Activated CD4-positive, alpha-beta T cell treated with anti-CD3 and anti-CD28 coated beads, Interleukin-2, amount 10 ng/mL, durations not matched to agents 7 days and 5 days (primary cell): ENCODE measurements around the gene TIPRL. TPM values are rescaled to one million over a fixed set of nuclear protein-coding genes. Genes with fewer than 3 reads are reported as not detected.
A peak's percentile ranks its signal among the peaks of the same experiment; 100 is the strongest.

ENCODE experiments used
- CTCF ChIA-PET: fragments of 350-600 bp; sonication (Branson Sonifier 250); formaldehyde crosslinking; loops from one replicate; lab custom pipeline; 2021; ENCODE audit warnings: antibody characterized with exemption; lab: Charles Lee
- POLR2A ChIA-PET: fragments of 350-600 bp; sonication (Branson Sonifier 250); formaldehyde crosslinking; loops from one replicate; lab custom pipeline; 2021; ENCODE audit warnings: antibody characterized with exemption; lab: Charles Lee
- DNase-seq: peaks from one replicate; pipeline ENCODE4 v3.0.0-alpha.2; 2020
- H3K27ac Mint-ChIP-seq: one replicate; pipeline ENCODE4 v1.8.0; 2021; ENCODE audit warnings: mild to moderate bottlenecking, moderate library complexity, mixed read lengths
- H3K27me3 Mint-ChIP-seq: one replicate; pipeline ENCODE4 v1.8.0; 2021; ENCODE audit warnings: mixed read lengths
- H3K36me3 Mint-ChIP-seq: one replicate; pipeline ENCODE4 v1.8.0; 2021; ENCODE audit warnings: low read depth, mixed read lengths
- H3K4me1 Mint-ChIP-seq: one replicate; pipeline ENCODE4 v1.8.0; 2021; ENCODE audit warnings: mixed read lengths
- H3K4me3 Mint-ChIP-seq: one replicate; pipeline ENCODE4 v1.8.0; 2021; ENCODE audit warnings: mild to moderate bottlenecking, moderate library complexity, mixed read lengths
- H3K9me3 Mint-ChIP-seq: one replicate; pipeline ENCODE4 v1.8.0; 2021; ENCODE audit warnings: mixed read lengths
- total RNA-seq, 2 experiments: library from RNA; stranded (reverse); gene quantifications; one replicate each; pipeline ENCODE4 v1.2.3, GENCODE V29; 2021

Gene TIPRL
- total RNA-seq, 2 experiments from 2014 or later = 44.4 to 50.3 TPM

DNA sequence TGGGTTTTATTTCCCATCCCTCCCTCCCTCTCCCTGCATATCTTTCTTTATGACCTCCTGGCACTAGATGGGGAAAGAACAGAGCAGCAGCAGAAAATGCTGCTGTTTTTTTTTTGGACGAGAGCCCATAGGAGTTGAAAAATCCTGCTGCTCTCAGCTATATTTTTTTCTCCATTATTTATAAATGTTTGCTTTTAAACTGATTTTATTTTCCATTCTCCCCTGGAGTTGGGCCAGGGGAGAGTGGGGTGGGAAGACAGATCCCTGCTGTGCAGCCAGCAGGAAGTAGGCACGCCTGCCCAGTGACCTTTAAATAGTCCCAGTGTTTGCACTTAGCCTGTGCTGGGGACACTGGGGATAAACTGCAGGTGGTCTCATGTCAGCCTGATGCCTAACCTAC is 64.4 kb downstream of the TIPRL start:
- H3K36me3 Mint-ChIP-seq = peaks cover 81% of the 10 kb centered on the region
- no peak for DNase-seq
- peaks cover 36% of the 10 kb centered on the region for H3K4me1 Mint-ChIP-seq
- H3K27me3 Mint-ChIP-seq = no peaks in the 10 kb centered on the region
- POLR2A ChIA-PET = no interaction called here
- CTCF ChIA-PET = interaction anchor here (1.7 to 3.3 kb wide), 2 partner anchors 8 to 13 kb away, joined by 3 to 13 read pairs; no protein-coding TSS in a partner anchor
- H3K4me3 Mint-ChIP-seq = no peak overlapping the region
- H3K9me3 Mint-ChIP-seq = no peaks in the 10 kb centered on the region
- H3K27ac Mint-ChIP-seq = peak overlapping the region; percentile 16

DNA sequence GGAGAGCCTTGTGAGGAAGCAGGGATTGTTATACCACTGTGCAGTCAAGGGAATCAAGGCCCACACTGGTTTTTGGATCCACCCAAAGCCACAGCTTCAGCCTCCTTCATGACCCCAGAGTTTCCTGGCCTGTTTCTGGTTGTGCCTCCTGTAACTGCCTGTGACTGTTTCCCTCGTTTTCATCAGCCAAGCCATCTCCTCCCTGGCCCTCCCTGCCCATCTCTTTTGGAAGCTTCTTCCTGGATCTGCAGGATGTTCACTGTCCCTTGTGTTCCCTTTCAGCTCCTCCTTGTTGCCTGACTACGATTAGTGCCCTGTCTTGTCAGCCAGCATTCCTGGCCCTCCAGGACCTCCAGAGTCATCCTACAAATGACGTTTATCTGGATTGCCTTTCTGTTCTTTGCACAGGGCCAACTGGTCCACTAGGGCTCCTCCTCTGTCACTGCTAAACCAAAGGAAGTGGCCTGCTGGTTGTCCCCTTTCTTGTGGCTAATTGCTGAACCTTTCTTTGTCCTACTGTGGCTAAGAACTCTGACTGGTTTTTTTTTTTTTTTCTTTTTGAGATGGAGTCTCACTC is 65.0 kb downstream of the TIPRL start:
- H3K27me3 Mint-ChIP-seq = no peaks in the 10 kb centered on the region
- H3K4me3 Mint-ChIP-seq = no peak overlapping the region
- peaks cover 84% of the 10 kb centered on the region for H3K36me3 Mint-ChIP-seq
- ChIA-PET CTCF (interaction anchor here (0.7 to 3.3 kb wide), 3 partner anchors 9 to 333 kb away, joined by 3 to 13 read pairs (median 3); no protein-coding TSS in a partner anchor), POLR2A (no interaction called here)
- DNase-seq = peak; percentile 16
- H3K27ac Mint-ChIP-seq = peak overlapping the region; percentile 34
- peaks cover 36% of the 10 kb centered on the region for H3K4me1 Mint-ChIP-seq
- H3K9me3 Mint-ChIP-seq = no peaks in the 10 kb centered on the region

DNA sequence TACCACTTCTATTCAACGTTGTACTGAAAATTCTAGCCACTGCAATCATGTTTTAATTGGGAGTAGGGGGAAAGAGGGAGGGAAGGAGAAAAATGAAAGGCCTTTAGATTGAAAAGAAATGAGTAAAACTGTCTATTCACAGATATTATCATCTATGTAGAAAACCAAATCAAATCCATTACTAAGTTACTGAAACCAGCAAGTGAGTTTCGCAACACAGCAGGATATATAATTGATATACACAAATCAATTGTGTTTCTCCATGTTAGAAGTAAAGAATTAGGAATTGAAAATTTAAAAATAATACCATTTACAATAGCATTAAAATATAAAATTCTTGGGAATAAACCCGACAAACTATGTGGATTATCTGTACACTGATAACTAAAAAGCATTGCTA is 66.3 kb downstream of the TIPRL start:
- no peak overlapping the region for H3K27ac Mint-ChIP-seq

DNA sequence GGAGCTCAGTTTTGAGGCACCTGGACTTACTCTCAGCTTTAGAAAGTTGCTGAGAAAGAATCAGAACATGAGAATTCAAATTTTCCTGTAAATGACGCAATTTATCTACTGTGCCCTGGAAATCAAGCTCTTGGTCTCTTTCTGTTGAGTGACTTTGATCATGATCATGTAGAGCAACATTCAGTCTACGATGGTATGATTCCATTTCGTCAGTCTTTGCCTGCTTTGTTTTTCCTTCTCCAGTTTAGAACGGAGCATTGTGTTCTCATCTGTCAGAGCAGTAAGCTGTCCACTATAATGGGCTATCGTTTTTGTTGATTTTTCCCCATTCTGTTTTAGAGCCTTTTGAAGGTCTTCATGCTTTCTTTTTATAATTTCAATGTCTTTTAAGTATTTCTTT is 67.7 kb downstream of the TIPRL start:
- H3K36me3 Mint-ChIP-seq = peaks cover 86% of the 10 kb centered on the region
- no peaks in the 10 kb centered on the region for H3K9me3 Mint-ChIP-seq
- H3K27ac Mint-ChIP-seq = no peak overlapping the region
- H3K4me3 Mint-ChIP-seq = no peak overlapping the region
- ChIA-PET CTCF (interaction anchor here (1.3 kb wide), 1 partner anchor 28 kb away, joined by 3 read pairs; no protein-coding TSS in a partner anchor), POLR2A (no interaction called here)
- H3K4me1 Mint-ChIP-seq = peaks cover 38% of the 10 kb centered on the region
- H3K27me3 Mint-ChIP-seq = no peaks in the 10 kb centered on the region
- DNase-seq = no peak

More for the DNA sequence above, 66.3 kb downstream of the TIPRL start:
- DNase-seq = no peak
- Mint-ChIP-seq H3K9me3 (no peaks in the 10 kb centered on the region), H3K4me3 (no peak overlapping the region), H3K27me3 (no peaks in the 10 kb centered on the region), H3K4me1 (peaks cover 38% of the 10 kb centered on the region), H3K36me3 (peaks cover 84% of the 10 kb centered on the region)
- POLR2A ChIA-PET = no interaction called here
- CTCF ChIA-PET = interaction anchor here (1.1 to 3.3 kb wide), 2 partner anchors 10 to 98 kb away, joined by 3 to 13 read pairs; no protein-coding TSS in a partner anchor

Other genes starting within 250 kb of the TIPRL start
- 10 to 100 TPM; 21.9 to 24.6 TPM for gene DCAF6, start 242.3 kb upstream of the TIPRL start, total RNA-seq
- 10 to 100 TPM; 51.9 to 53.0 TPM for gene MPC2, start 241.9 kb upstream of the TIPRL start, total RNA-seq
- gene GPR161, start 42.0 kb upstream of the TIPRL start, total RNA-seq = under 1 TPM; 0.10 to 0.17 TPM
- 10 to 100 TPM; 62.2 to 68.3 TPM for gene SFT2D2, start 47.0 kb downstream of the TIPRL start, total RNA-seq
- 1 to 10 TPM; 2.7 to 3.1 TPM for gene TBX19, start 101.9 kb downstream of the TIPRL start, total RNA-seq